Stomach (tissue), 4 donors: ENCODE results near the gene TNRC6B.

ENCODE experiments used
- POLR2A ChIP-seq, 4 donors: fragments of 450-650 bp; IDR thresholded peaks; one replicate each; pipeline ENCODE4 v1.6.1; 2016; ENCODE audit warnings: antibody characterized with exemption in 4 of 4, control low read depth in 2 of 4, mild to moderate bottlenecking in 1 of 4, moderate library complexity in 1 of 4
- TF ChIP-seq, protein P1 (sequence below), 7 experiments: fragments of 450-650 bp in 4 of 7; fragments of 200-600 bp in 3 of 7; sonication (generic) in 3 of 7; IDR thresholded peaks; one replicate each; pipeline ENCODE4 v1.5.1; 2016 to 2019; ENCODE audit warnings: antibody characterized with exemption in 7 of 7, control low read depth in 2 of 7, mild to moderate bottlenecking in 1 of 7

DNA sequence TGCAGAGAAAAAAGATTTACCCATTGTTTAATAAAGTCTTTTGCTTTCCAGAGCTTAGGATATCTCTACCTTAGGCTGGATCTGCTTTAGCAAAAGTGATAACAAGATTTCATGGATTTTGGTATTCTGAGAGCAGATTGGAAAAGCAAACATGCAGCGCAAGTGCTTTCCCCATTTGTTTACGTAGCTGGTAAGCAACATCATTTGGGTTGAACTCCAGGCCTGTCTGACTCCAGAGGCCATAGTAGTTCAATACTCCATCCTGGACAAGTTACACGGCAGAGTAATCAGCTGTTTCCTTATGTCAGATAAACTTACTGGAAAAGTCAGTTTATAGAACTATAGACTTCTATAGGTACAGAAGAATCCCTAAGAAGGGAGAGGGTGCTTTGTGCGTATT lies 40.6 kb upstream of the TNRC6B start:
- TF ChIP-seq, protein P1, sequence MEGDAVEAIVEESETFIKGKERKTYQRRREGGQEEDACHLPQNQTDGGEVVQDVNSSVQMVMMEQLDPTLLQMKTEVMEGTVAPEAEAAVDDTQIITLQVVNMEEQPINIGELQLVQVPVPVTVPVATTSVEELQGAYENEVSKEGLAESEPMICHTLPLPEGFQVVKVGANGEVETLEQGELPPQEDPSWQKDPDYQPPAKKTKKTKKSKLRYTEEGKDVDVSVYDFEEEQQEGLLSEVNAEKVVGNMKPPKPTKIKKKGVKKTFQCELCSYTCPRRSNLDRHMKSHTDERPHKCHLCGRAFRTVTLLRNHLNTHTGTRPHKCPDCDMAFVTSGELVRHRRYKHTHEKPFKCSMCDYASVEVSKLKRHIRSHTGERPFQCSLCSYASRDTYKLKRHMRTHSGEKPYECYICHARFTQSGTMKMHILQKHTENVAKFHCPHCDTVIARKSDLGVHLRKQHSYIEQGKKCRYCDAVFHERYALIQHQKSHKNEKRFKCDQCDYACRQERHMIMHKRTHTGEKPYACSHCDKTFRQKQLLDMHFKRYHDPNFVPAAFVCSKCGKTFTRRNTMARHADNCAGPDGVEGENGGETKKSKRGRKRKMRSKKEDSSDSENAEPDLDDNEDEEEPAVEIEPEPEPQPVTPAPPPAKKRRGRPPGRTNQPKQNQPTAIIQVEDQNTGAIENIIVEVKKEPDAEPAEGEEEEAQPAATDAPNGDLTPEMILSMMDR (IDR thresholded peaks at IDR 0.05) = no peak
- TF ChIP-seq POLR2A (IDR thresholded peaks at IDR 0.05) = no peak
